Osteocyte (in vitro differentiated cells): Measurements from ENCODE around the gene ZNF77. TPM values are rescaled to one million over a fixed set of nuclear protein-coding genes. Genes with fewer than 3 reads are reported as not detected.

Experiments used
- DNase-seq: peaks from one replicate; pipeline ENCODE4 v3.0.0; 2021; ENCODE audit warnings: mixed read lengths; ENCODE audit not compliant: unreplicated experiment; ENCODE audit errors: extremely low spot score
- H3K27ac Mint-ChIP-seq: one replicate; pipeline ENCODE4 v1.8.0; 2021; ENCODE audit warnings: mild to moderate bottlenecking, mixed read lengths; ENCODE audit not compliant: unreplicated experiment
- H3K27me3 Mint-ChIP-seq: one replicate; pipeline ENCODE4 v1.8.0; 2021; ENCODE audit warnings: mixed read lengths; ENCODE audit not compliant: unreplicated experiment
- H3K36me3 Mint-ChIP-seq: one replicate; pipeline ENCODE4 v1.8.0; 2021; ENCODE audit warnings: mixed read lengths; ENCODE audit not compliant: unreplicated experiment
- H3K4me1 Mint-ChIP-seq: one replicate; pipeline ENCODE4 v1.8.0; 2021; ENCODE audit warnings: mixed read lengths; ENCODE audit not compliant: unreplicated experiment
- H3K4me3 Mint-ChIP-seq: one replicate; pipeline ENCODE4 v1.8.0; 2021; ENCODE audit warnings: mild to moderate bottlenecking, moderate library complexity, mixed read lengths; ENCODE audit not compliant: unreplicated experiment
- H3K9me3 Mint-ChIP-seq: one replicate; pipeline ENCODE4 v1.8.0; 2021; ENCODE audit warnings: mixed read lengths; ENCODE audit not compliant: unreplicated experiment
- total RNA-seq: library from RNA; stranded (reverse); gene quantifications from 2 replicates; pipeline ENCODE4 v1.2.1, GENCODE V29; 2021
- TF ChIP-seq, protein P1 (sequence below): fragments of 200-600 bp; sonication (generic); IDR thresholded peaks from 2 replicates; pipeline ENCODE4 v1.5.0; 2021; ENCODE audit warnings: antibody characterized with exemption, mild to moderate bottlenecking, moderate library complexity

Gene ZNF77
- total RNA-seq, 1 donor from 2014 or later: 4.0 TPM

DNA sequence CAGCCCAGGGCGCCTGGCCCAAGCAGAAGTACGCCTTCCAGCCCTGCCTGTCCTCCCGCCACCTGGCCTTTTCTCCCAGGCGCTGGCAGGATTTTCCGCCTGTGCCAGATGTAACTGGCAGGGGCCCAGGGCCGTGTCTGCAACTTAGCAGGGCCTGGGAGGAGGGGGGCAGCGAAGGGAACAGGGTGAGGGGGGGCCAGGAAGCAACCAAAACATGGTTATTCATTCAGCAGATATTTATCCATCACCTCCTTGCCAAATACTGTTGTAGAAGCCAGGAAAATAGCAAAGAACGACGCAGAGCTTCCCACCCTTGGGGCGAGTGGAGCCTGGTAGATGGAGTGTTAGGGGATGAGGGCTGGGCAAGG is 38.2 kb upstream of the ZNF77 start:
- Mint-ChIP-seq H3K4me3 (peak overlapping the region; percentile 56), H3K9me3 (no peaks in the 10 kb centered on the region), H3K27me3 (peaks cover 15% of the 10 kb centered on the region), H3K36me3 (no peaks in the 10 kb centered on the region), H3K4me1 (peaks cover 44% of the 10 kb centered on the region), H3K27ac (peak overlapping the region; percentile 88)
- TF ChIP-seq, protein P1, sequence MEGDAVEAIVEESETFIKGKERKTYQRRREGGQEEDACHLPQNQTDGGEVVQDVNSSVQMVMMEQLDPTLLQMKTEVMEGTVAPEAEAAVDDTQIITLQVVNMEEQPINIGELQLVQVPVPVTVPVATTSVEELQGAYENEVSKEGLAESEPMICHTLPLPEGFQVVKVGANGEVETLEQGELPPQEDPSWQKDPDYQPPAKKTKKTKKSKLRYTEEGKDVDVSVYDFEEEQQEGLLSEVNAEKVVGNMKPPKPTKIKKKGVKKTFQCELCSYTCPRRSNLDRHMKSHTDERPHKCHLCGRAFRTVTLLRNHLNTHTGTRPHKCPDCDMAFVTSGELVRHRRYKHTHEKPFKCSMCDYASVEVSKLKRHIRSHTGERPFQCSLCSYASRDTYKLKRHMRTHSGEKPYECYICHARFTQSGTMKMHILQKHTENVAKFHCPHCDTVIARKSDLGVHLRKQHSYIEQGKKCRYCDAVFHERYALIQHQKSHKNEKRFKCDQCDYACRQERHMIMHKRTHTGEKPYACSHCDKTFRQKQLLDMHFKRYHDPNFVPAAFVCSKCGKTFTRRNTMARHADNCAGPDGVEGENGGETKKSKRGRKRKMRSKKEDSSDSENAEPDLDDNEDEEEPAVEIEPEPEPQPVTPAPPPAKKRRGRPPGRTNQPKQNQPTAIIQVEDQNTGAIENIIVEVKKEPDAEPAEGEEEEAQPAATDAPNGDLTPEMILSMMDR: no peak
- peak; percentile 93 for DNase-seq

DNA sequence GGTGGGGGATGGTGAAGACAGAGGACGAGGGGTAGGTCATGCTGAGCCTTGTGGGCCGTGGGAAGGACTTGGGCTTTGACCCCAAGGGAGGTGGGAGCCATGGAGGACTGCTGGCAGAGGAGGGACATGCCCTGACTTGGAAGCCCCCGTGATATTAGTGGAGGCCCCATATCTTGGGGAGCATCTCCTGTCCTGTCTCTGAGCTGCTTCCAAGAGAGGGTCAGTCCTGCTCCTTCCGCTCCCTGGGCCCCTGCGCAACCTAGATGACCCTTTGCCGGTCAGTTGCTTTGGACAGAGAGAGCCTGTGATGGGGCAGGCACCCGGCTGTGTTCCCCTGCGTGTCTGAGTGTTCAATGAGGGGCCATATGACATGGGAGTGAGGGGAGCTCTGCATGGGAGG is 37.8 kb upstream of the ZNF77 start:
- no peak for DNase-seq
- Mint-ChIP-seq H3K27ac (peak overlapping the region; percentile 88), H3K27me3 (peaks cover 15% of the 10 kb centered on the region), H3K4me1 (peaks cover 46% of the 10 kb centered on the region), H3K4me3 (no peak overlapping the region), H3K36me3 (no peaks in the 10 kb centered on the region), H3K9me3 (no peaks in the 10 kb centered on the region)
- TF ChIP-seq, protein P1: no peak

DNA sequence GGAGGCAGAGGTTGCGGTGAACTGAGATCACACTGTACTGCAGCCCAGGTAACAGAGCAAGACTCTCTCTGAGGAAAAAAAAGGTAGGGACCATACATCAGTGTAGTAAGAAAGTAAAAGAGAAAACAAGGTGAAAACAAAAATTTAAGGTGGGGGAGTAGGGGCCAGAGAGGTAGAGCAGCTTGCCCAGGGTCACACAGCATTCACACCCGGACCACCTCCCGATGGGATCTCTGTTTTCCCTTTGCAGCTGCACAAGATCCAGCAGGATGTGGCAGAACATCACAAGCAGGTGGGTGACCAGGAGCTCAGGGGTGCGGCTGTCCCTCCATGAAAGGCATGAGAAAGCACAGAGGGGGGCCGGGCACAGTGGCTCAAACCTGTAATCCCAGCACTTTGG is 37.1 kb upstream of the ZNF77 start:
- H3K4me1 Mint-ChIP-seq: peaks cover 47% of the 10 kb centered on the region
- DNase-seq: no peak
- peaks cover 10% of the 10 kb centered on the region for H3K27me3 Mint-ChIP-seq
- H3K36me3 Mint-ChIP-seq: no peaks in the 10 kb centered on the region
- TF ChIP-seq, protein P1: no peak
- no peaks in the 10 kb centered on the region for H3K9me3 Mint-ChIP-seq
- no peak overlapping the region for H3K27ac Mint-ChIP-seq
- no peak overlapping the region for H3K4me3 Mint-ChIP-seq

DNA sequence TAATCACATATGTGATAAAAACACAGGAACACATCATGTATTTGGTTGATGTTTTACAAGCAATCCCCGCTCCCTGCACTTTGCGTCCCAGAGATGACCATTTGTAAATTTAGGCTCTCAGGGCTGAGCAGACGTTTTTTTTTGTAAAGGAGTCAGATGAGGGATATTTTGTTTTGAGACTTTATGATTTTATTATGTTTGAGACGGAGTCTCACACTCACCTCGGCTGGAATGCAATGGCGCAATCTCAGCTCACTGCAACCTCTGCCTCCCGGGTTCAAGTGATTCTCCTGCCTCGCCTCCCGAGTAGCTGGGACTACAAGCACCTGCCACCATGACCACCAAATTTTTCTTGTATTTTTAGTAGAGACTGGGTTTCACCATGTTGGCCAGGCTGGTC is 34.0 kb upstream of the ZNF77 start:
- Mint-ChIP-seq H3K27ac (no peak overlapping the region), H3K4me3 (no peak overlapping the region), H3K27me3 (peaks cover 16% of the 10 kb centered on the region), H3K36me3 (no peaks in the 10 kb centered on the region), H3K9me3 (no peaks in the 10 kb centered on the region), H3K4me1 (peaks cover 48% of the 10 kb centered on the region)
- DNase-seq: no peak
- TF ChIP-seq, protein P1: no peak

DNA sequence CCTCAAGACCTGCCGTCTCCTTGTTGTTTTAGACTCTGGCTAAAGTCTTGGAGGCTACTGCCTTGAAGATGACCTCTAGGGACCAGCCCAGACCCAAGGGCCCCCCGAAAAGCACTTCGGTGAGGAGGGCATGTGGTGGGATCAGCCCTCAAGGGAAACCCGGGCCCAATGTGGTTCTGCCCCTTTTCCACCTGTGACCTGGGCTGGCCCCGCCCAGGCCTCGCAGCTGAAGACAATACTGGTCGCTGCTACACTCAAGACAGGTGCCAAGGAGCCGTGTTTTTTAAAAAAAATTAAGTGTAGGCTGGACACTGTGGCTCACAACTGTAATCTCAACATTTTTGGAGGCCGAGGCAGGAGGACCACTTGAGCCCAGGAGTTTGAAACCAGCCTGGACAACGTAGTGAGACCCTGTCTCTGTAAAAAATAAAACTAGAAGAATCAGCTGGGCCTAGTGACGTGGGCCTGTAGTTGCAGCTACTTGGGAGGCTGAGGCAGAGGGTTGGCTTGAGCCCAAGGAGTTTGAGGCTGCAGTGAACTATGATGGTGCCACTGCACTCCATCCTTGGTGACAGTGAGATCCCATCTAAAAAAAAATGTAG is 33.5 kb upstream of the ZNF77 start:
- DNase-seq: no peak
- no peaks in the 10 kb centered on the region for H3K36me3 Mint-ChIP-seq
- no peak overlapping the region for H3K27ac Mint-ChIP-seq
- H3K27me3 Mint-ChIP-seq: peaks cover 16% of the 10 kb centered on the region
- peaks cover 43% of the 10 kb centered on the region for H3K4me1 Mint-ChIP-seq
- no peaks in the 10 kb centered on the region for H3K9me3 Mint-ChIP-seq
- H3K4me3 Mint-ChIP-seq: no peak overlapping the region
- TF ChIP-seq, protein P1: no peak
